Esophagus muscularis mucosa (tissue), 4 donors: Measurements from ENCODE around the gene LGR5. TPM values are rescaled to one million over a fixed set of nuclear protein-coding genes. Genes with fewer than 3 reads are reported as not detected.

ENCODE experiments used
- DNase-seq: peaks from one replicate; pipeline ENCODE4 v3.0.0-alpha.2; 2017; ENCODE audit errors: extremely low spot score
- H3K27ac ChIP-seq, 4 donors: fragments of 200-600 bp; sonication (generic); replicated peaks in 1 of 4; 1 replicate in 3 of 4; 2 replicates in 1 of 4; pipeline ENCODE4 v1.5.1; 2016 to 2019; ENCODE audit warnings: mild to moderate bottlenecking in 1 of 4
- H3K27me3 ChIP-seq, 4 donors: fragments of 200-600 bp; sonication (generic); one replicate each; pipeline versions ENCODE4 v1.5.1 to v1.6.0; 2016 to 2019
- H3K36me3 ChIP-seq, 4 donors: fragments of 200-600 bp; sonication (generic); one replicate each; pipeline ENCODE4 v1.5.1; 2016 to 2019
- H3K4me1 ChIP-seq, 4 donors: fragments of 200-600 bp; sonication (generic); one replicate each; pipeline ENCODE4 v1.5.1; 2016 to 2019
- H3K4me3 ChIP-seq, 4 donors: fragments of 200-600 bp; sonication (generic); 1 replicate in 2 of 4; 2 replicates in 2 of 4; pipeline ENCODE4 v1.5.1; 2016 to 2019; ENCODE audit warnings: mild to moderate bottlenecking in 4 of 4, moderate library complexity in 1 of 4
- H3K9me3 ChIP-seq, 4 donors: fragments of 200-600 bp; sonication (generic); 1 replicate in 3 of 4; 2 replicates in 1 of 4; pipeline ENCODE4 v1.5.1; 2016 to 2019
- EP300 ChIP-seq: sonication (generic); formaldehyde crosslinking; IDR thresholded peaks from one replicate; pipeline ENCODE4 v1.6.1; 2017; ENCODE audit warnings: antibody characterized with exemption
- POLR2A ChIP-seq: fragments of 450-650 bp; IDR thresholded peaks from one replicate; pipeline ENCODE4 v1.6.1; 2017; ENCODE audit warnings: antibody characterized with exemption, moderate library complexity, mild to moderate bottlenecking, low read depth
- POLR2AphosphoS5 ChIP-seq, 2 donors: sonication (generic); formaldehyde crosslinking; IDR thresholded peaks; one replicate each; pipeline ENCODE4 v1.6.1; 2017; ENCODE audit warnings: antibody characterized with exemption in 2 of 2
- WGBS: methylation state at CpG from one replicate; pipeline ENCODE4 v1.1.5; 2018; 5-methylcytosine and 5-hydroxymethylcytosine counted together
- intact Hi-C: fragments of 100-400 bp; cut with DNase I; formaldehyde crosslinking; loops from one replicate; pipeline ENCODE4 v1.15.1; 2023
- total RNA-seq, 4 donors: library from RNA; depleted of rRNA; stranded (reverse); fragments of >200 nt; gene quantifications; one replicate each; pipeline versions ENCODE4 v1.1.0 to v1.2.1, GENCODE V29; 2016
- TF ChIP-seq, protein P1 (sequence below), 3 experiments: fragments of 200-600 bp in 2 of 3; fragments of 450-650 bp in 1 of 3; sonication (generic) in 2 of 3; IDR thresholded peaks; one replicate each; pipeline ENCODE4 v1.5.1; 2017 to 2019; ENCODE audit warnings: antibody characterized with exemption in 3 of 3, mild to moderate bottlenecking in 2 of 3, moderate library complexity in 1 of 3

LGR5 gene
- total RNA-seq, 4 donors from 2014 or later, result under 0.01 to 0.39 (median 0.34) TPM; not detected in 1

DNA sequence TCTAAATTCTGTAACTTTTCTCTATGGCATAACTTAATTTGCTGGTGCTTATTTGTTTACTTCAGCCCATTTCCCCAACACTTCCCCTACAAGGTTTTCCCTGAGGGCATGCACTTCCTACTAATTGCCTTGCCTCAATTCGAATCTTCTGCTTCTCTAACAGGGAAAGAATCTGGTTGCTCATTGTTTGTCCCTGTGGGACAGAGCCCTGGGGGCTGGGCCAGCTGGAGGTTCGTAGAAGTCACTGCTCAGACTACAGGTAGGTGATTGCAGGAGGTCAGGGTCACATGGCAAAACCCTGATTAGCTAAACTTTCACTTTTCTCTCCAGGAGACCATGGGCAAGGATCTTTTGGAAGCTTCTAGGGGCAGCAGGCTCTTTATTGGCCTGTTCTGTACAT, 152.0 kb downstream of the LGR5 start:
- Histone ChIP-seq H3K27me3 (peaks cover 0 to 47% (median 2%) of the 10 kb centered on the region in 4 donors), H3K4me3 (no peak overlapping the region), H3K27ac (no peak overlapping the region), H3K4me1 (no peaks in the 10 kb centered on the region), H3K9me3 (no peaks in the 10 kb centered on the region), H3K36me3 (no peaks in the 10 kb centered on the region)
- 68% methylated on average over 2 of the region's 2 CpGs for WGBS
- DNase-seq, result no peak
- TF ChIP-seq EP300 (no peak), POLR2A (no peak), POLR2AphosphoS5 (IDR thresholded peaks at IDR 0.05) (no peak)
- TF ChIP-seq, protein P1, sequence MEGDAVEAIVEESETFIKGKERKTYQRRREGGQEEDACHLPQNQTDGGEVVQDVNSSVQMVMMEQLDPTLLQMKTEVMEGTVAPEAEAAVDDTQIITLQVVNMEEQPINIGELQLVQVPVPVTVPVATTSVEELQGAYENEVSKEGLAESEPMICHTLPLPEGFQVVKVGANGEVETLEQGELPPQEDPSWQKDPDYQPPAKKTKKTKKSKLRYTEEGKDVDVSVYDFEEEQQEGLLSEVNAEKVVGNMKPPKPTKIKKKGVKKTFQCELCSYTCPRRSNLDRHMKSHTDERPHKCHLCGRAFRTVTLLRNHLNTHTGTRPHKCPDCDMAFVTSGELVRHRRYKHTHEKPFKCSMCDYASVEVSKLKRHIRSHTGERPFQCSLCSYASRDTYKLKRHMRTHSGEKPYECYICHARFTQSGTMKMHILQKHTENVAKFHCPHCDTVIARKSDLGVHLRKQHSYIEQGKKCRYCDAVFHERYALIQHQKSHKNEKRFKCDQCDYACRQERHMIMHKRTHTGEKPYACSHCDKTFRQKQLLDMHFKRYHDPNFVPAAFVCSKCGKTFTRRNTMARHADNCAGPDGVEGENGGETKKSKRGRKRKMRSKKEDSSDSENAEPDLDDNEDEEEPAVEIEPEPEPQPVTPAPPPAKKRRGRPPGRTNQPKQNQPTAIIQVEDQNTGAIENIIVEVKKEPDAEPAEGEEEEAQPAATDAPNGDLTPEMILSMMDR (IDR thresholded peaks at IDR 0.05), result no peak
- intact Hi-C loops, result no loop called here

DNA sequence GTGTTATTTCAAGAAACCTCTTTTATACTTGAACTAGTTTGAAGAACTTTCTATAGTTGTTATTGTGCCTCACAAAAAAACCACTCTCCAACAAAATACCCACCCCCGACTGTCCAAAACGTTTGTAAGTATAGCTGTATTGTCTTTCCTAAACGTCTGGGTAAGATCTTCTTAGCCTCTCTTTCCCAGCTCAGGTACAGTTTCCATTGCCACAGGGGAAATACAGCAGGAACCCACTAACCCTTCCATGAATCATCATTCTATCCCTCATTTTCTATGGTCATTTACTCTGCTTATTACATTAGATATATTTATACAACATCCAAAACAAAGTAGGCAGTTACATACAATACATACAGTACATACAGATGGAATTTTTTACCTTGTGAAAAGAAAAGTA, 153.2 kb downstream of the LGR5 start:
- TF ChIP-seq, protein P1 (IDR thresholded peaks at IDR 0.05), result no peak
- TF ChIP-seq EP300, result no peak
- no peak for TF ChIP-seq POLR2A
- TF ChIP-seq POLR2AphosphoS5 (IDR thresholded peaks at IDR 0.05), result no peak
- DNase-seq, result no peak
- Histone ChIP-seq H3K27me3 (peaks cover 0 to 47% (median 2%) of the 10 kb centered on the region in 4 donors), H3K27ac (no peak overlapping the region), H3K4me3 (no peak overlapping the region), H3K4me1 (no peaks in the 10 kb centered on the region), H3K9me3 (no peaks in the 10 kb centered on the region), H3K36me3 (no peaks in the 10 kb centered on the region)
- intact Hi-C loops, result no loop called here
- 55% methylated on average over 3 of the region's 3 CpGs for WGBS

DNA sequence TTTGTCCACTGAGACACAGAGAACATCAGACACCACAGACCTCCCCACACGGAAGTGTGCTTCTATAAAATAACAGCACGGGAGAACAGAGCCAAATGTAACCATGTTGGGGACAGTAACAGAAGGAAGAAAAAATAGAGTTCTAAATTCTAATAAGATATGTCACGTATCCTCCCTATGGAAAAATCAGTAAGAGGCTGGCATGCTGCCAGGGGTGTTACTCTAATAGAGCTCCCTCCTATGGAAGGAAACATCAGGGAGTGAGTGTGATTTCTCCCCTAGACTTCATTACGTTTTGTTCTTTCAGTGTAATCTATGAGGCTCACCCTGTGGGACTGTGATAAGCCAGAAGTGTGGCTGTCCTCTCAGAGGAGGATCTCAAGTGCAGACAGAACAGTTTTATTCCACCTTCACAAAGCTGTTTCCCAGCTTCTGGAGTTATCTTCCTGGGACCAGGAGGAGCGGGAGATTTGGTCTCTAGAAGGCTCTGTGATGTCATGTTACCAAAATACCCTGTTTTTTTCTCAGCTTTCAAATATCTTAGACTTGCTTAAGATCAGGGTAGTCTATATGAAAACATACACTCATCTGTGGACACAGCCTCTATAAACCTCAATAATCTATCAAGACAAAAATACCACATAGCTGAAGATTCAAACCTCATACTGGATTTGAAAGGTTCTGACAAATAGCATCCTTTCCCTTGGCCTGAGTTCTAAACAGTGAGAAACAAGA, 154.8 kb downstream of the LGR5 start:
- Histone ChIP-seq H3K4me3 (no peak overlapping the region), H3K9me3 (no peaks in the 10 kb centered on the region), H3K4me1 (no peaks in the 10 kb centered on the region), H3K36me3 (no peaks in the 10 kb centered on the region), H3K27me3 (peaks cover 0 to 47% (median 2%) of the 10 kb centered on the region in 4 donors), H3K27ac (no peak overlapping the region)
- TF ChIP-seq POLR2AphosphoS5 (IDR thresholded peaks at IDR 0.05), result no peak
- TF ChIP-seq, protein P1 (IDR thresholded peaks at IDR 0.05), result no peak
- TF ChIP-seq EP300, result no peak
- no peak for TF ChIP-seq POLR2A
- intact Hi-C loops, result no loop called here
- no peak for DNase-seq
- 59% methylated on average over 5 of the region's 5 CpGs for WGBS

DNA sequence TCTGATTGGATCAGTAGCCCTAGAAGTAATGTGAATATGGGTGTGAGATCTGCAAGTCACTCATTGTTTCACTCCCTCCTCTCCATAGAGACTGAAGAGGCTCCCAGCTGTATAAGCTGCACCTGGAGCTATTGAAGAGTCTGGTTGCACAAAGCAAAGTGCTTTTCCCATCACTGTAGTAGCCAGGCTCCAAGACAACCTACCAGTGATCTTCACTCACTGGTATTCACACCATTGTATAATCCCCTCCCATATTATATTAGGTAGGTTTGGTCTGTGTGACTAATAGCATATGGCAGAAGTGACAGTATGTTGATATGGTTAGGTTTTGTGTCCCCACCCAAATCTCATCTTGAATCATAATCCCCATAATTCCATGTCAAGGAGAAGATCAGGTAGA, 159.6 kb downstream of the LGR5 start:
- intact Hi-C loops, result no loop called here
- H3K27ac ChIP-seq, result no peak overlapping the region
- no peaks in the 10 kb centered on the region for H3K4me1 ChIP-seq
- no peaks in the 10 kb centered on the region for H3K36me3 ChIP-seq
- peaks cover 0 to 15% (median 0%) of the 10 kb centered on the region in 4 donors for H3K27me3 ChIP-seq
- DNase-seq, result no peak
- no peaks in the 10 kb centered on the region for H3K9me3 ChIP-seq
- TF ChIP-seq, protein P1 (IDR thresholded peaks at IDR 0.05), result no peak
- TF ChIP-seq POLR2A (no peak), POLR2AphosphoS5 (IDR thresholded peaks at IDR 0.05) (no peak), EP300 (no peak)
- H3K4me3 ChIP-seq, result no peak overlapping the region

DNA sequence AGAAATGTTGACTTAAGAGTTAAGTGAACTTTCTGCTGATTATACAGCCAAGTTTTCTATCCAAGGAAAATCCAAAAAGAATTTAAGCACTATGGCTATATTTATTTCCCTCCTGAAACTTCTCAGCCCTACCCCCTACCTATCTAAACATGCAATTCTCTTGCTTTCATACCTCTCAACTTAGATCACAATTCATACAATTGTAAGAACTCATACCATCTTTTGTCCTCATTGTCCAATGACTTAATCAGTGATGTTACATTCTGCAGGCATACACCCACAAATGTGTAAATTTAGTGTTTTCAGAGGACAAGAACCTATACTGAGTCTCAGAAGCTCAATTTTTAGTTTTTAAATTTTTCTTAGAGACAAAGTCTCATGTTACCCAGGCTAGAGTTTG, 161.9 kb downstream of the LGR5 start:
- TF ChIP-seq POLR2AphosphoS5 (IDR thresholded peaks at IDR 0.05) (no peak), POLR2A (no peak), EP300 (no peak)
- TF ChIP-seq, protein P1 (IDR thresholded peaks at IDR 0.05), result no peak
- H3K4me3 ChIP-seq, result no peak overlapping the region
- H3K27ac ChIP-seq, result no peak overlapping the region
- DNase-seq, result no peak
- peaks cover 0 to 8% (median 2%) of the 10 kb centered on the region in 4 donors for H3K36me3 ChIP-seq
- intact Hi-C loops, result no loop called here
- H3K9me3 ChIP-seq, result no peaks in the 10 kb centered on the region
- H3K27me3 ChIP-seq, result no peaks in the 10 kb centered on the region
- H3K4me1 ChIP-seq, result no peaks in the 10 kb centered on the region
